Measurements from ENCODE around the gene MRTFB. TPM values are rescaled to one million over a fixed set of nuclear protein-coding genes. Genes with fewer than 3 reads are reported as not detected.
A peak's percentile ranks its signal among the peaks of the same experiment; 100 is the strongest.
"Not testable (repeated sequence)": the region's sequence is repeated elsewhere in the genome, so short reads cannot be mapped to it uniquely, and the experiment has no call there.

MRTFB gene
- total RNA-seq, 3 donors from 2014 or later (not counting 1 experiment from before 2014, with no cell fraction given) = 12.8 to 22.8 (median 19.6) TPM

DNA sequence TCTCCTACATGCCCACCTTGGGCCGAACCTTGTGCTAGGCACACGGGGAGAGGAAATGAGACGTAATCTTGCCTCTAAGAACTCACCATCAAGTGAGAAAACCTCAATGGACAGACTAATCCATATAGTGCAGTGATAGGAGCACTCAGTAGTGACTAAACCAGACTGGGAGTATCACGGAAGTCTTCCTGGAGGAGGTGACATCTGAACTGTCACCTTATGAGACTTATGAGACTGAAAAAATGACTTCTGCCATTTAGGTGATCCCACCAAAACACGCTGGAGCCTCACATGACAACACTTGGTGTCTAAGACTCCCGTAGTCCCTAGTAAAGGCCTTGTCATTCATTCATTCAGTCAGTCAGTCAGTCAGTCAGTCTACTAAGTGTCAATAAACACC, 27.3 kb upstream of the MRTFB start:
- Histone ChIP-seq H3K9me3 (ENCODE audit: control insufficient read depth, insufficient read depth, low read length) (no peaks in the 10 kb centered on the region), H3K4me3 (ENCODE audit: low read length) (no peak overlapping the region), H3K36me3 (ENCODE audit: control insufficient read depth, insufficient read depth, low read length) (no peaks in the 10 kb centered on the region), H3K27me3 (ENCODE audit: control insufficient read depth, insufficient read depth, low read length) (no peaks in the 10 kb centered on the region), H3K4me1 (ENCODE audit: control insufficient read depth, insufficient read depth, low read length) (no peaks in the 10 kb centered on the region), H3K27ac (ENCODE audit: low read length) (no peak overlapping the region)
- Mint-ChIP-seq H3K27ac (no peak overlapping the region), H3K27me3 (ENCODE audit: low read depth in 2 of 2) (no peaks in the 10 kb centered on the region), H3K4me3 (no peak overlapping the region), H3K9me3 (no peaks in the 10 kb centered on the region), H3K36me3 (no peaks in the 10 kb centered on the region), H3K4me1 (no peaks in the 10 kb centered on the region)
- 92% methylated on average over 6 of the region's 6 CpGs for WGBS (ENCODE audit: insufficient coverage)
- ATAC-seq = no peak
- intact Hi-C loops (cut with micrococcal nuclease) = no loop called here
- no peak for DNase-seq
- TF ChIP-seq, protein P1, sequence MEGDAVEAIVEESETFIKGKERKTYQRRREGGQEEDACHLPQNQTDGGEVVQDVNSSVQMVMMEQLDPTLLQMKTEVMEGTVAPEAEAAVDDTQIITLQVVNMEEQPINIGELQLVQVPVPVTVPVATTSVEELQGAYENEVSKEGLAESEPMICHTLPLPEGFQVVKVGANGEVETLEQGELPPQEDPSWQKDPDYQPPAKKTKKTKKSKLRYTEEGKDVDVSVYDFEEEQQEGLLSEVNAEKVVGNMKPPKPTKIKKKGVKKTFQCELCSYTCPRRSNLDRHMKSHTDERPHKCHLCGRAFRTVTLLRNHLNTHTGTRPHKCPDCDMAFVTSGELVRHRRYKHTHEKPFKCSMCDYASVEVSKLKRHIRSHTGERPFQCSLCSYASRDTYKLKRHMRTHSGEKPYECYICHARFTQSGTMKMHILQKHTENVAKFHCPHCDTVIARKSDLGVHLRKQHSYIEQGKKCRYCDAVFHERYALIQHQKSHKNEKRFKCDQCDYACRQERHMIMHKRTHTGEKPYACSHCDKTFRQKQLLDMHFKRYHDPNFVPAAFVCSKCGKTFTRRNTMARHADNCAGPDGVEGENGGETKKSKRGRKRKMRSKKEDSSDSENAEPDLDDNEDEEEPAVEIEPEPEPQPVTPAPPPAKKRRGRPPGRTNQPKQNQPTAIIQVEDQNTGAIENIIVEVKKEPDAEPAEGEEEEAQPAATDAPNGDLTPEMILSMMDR (IDR thresholded peaks at IDR 0.05) = no peak

DNA sequence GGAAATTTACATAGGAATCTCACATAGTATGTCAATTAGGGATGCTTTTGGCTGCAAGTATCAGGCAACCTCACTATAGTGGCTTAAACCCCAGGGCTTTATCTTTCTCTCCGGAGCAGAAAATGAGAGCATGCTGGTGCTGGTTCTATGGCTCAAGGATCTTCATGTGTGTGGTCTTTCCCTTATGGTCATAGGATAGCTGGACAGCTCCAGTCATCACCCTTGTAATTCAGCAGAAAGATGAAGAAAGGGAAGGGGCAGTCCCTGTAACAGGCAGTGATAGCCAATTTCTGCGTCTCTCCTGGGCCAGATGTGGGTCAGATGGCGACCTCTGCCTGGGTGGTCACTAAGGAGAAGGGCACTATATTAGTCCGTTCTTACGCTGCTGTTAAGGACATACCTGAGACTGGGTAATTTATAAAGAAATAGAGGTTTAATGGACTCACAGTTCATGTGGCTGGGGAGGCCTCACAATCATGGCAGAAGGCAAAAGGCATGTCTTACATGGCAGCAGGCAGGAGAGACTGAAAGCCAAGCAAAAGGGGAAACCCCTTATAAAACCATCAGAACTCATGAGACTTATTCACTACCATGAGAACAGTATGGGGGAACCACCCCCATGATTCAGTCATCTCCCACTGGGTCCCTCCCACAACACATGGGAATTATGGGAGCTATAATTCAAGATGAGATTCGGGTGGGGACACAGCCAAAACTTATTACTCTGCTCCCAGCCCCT, 23.8 kb upstream of the MRTFB start:
- ATAC-seq; intact Hi-C loops (cut with micrococcal nuclease); H3K36me3 ChIP-seq (ENCODE audit: control insufficient read depth, insufficient read depth, low read length); DNase-seq; H3K4me3 ChIP-seq (ENCODE audit: low read length); H3K9me3 Mint-ChIP-seq; H3K4me1 Mint-ChIP-seq; H3K4me3 Mint-ChIP-seq; H3K27me3 ChIP-seq (ENCODE audit: control insufficient read depth, insufficient read depth, low read length); H3K27me3 Mint-ChIP-seq (ENCODE audit: low read depth in 2 of 2); H3K9me3 ChIP-seq (ENCODE audit: control insufficient read depth, insufficient read depth, low read length); H3K27ac Mint-ChIP-seq; H3K4me1 ChIP-seq (ENCODE audit: control insufficient read depth, insufficient read depth, low read length); H3K27ac ChIP-seq (ENCODE audit: low read length); H3K36me3 Mint-ChIP-seq: not testable (repeated sequence)
- whole genome bisulfite sequencing (ENCODE audit: insufficient coverage) = 92% methylated on average over 6 of the region's 6 CpGs

GRCh38 chr16:14050291-14051027, 20.7 kb upstream of the MRTFB start:
- no peak overlapping the region for H3K27ac Mint-ChIP-seq
- Histone ChIP-seq H3K4me1 (ENCODE audit: control insufficient read depth, insufficient read depth, low read length) (no peaks in the 10 kb centered on the region), H3K36me3 (ENCODE audit: control insufficient read depth, insufficient read depth, low read length) (no peaks in the 10 kb centered on the region), H3K27ac (ENCODE audit: low read length) (no peak overlapping the region), H3K9me3 (ENCODE audit: control insufficient read depth, insufficient read depth, low read length) (no peaks in the 10 kb centered on the region), H3K4me3 (ENCODE audit: low read length) (no peak overlapping the region), H3K27me3 (ENCODE audit: control insufficient read depth, insufficient read depth, low read length) (no peaks in the 10 kb centered on the region)
- intact Hi-C loops (cut with micrococcal nuclease) = no loop called here
- TF ChIP-seq, protein P1 (IDR thresholded peaks at IDR 0.05) = no peak
- H3K9me3 Mint-ChIP-seq = no peaks in the 10 kb centered on the region
- ATAC-seq = no peak
- WGBS (ENCODE audit: insufficient coverage) = 70% methylated on average over 10 of the region's 10 CpGs
- no peaks in the 10 kb centered on the region for H3K4me1 Mint-ChIP-seq
- H3K36me3 Mint-ChIP-seq = no peaks in the 10 kb centered on the region
- no peaks in the 10 kb centered on the region for H3K27me3 Mint-ChIP-seq (ENCODE audit: low read depth in 2 of 2)
- H3K4me3 Mint-ChIP-seq = no peak overlapping the region
- no peak for DNase-seq

DNA sequence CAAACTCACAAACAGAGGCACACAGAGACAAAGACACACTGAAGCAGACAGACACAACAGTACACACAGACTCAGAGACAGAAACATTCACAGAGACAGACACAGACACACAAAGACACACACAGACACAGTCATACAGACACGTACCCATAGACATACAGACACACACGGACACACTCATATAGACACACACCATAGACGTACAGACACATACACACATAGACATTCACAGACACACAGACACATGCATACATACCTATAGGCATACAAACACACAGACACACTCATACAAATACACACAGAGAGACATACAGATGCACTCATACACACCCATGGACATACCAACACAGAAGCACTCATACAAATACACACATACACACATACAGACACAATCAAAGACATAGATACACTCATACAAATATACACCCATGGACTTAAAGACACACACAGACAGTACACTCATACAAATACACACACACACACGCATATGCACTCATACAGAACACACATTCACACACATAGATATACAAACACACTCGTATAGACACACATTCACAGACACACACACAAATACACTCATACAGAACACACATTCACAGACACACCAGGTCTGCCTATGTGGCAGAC, 19.9 kb upstream of the MRTFB start:
- TF ChIP-seq, protein P1 (IDR thresholded peaks at IDR 0.05) = no peak
- no peak for DNase-seq
- WGBS (ENCODE audit: insufficient coverage) = 89% methylated on average over 5 of the region's 5 CpGs
- peaks cover under 1 to 2% of the 10 kb centered on the region in 2 donors for H3K27me3 Mint-ChIP-seq (ENCODE audit: low read depth in 2 of 2)
- H3K4me3 ChIP-seq (ENCODE audit: low read length) = no peak overlapping the region
- H3K27ac Mint-ChIP-seq = no peak overlapping the region
- intact Hi-C loops (cut with micrococcal nuclease) = no loop called here
- no peak overlapping the region for H3K27ac ChIP-seq (ENCODE audit: low read length)
- no peaks in the 10 kb centered on the region for H3K27me3 ChIP-seq (ENCODE audit: control insufficient read depth, insufficient read depth, low read length)
- no peaks in the 10 kb centered on the region for H3K9me3 ChIP-seq (ENCODE audit: control insufficient read depth, insufficient read depth, low read length)
- no peaks in the 10 kb centered on the region for H3K4me1 Mint-ChIP-seq
- no peaks in the 10 kb centered on the region for H3K4me1 ChIP-seq (ENCODE audit: control insufficient read depth, insufficient read depth, low read length)
- ATAC-seq = peak in 1 of 3 donors; percentile 43
- no peaks in the 10 kb centered on the region for H3K9me3 Mint-ChIP-seq
- no peak overlapping the region for H3K4me3 Mint-ChIP-seq
- no peaks in the 10 kb centered on the region for H3K36me3 ChIP-seq (ENCODE audit: control insufficient read depth, insufficient read depth, low read length)
- H3K36me3 Mint-ChIP-seq = no peaks in the 10 kb centered on the region

Measured in natural killer cell (primary cell).